ENCODE results near the gene ARID5A. TPM values are rescaled to one million over a fixed set of nuclear protein-coding genes. Genes with fewer than 3 reads are reported as not detected.

ARID5A gene
- polyA plus RNA-seq, 3 donors = 27.8 to 38.8 (median 37.7) TPM

DNA sequence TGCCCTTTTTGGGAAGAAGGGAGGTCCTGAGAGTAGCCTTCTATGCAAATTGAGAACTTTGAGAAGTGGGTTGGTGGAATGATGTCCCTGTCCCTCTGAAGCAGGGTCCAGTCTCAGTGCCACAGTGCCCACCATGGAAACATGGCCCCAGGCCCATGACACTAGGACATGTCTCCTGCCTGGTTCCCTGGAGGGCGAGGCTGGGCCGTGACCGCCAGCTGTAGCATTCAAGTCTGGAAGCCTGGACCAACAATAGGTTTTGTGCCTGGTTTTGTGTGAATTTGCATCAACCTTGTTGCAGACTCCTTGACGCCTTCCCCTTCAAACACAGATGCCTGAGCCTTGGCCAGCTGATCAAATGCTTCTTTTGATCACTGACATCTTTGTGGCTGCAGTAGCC is 27.5 kb downstream of the ARID5A start:
- H3K27ac ChIP-seq (ENCODE audit: low read depth in 1 of 2, low read length in 2 of 2) = no peak overlapping the region
- H3K36me3 ChIP-seq (replicated peaks in 1 of 2; ENCODE audit: control insufficient read depth in 1 of 2, insufficient read depth in 2 of 2, low read length in 2 of 2) = no peaks in the 10 kb centered on the region
- Mint-ChIP-seq H3K27me3 (ENCODE audit: low read depth in 3 of 3) (peaks cover 0 to 2% (median 1%) of the 10 kb centered on the region in 3 donors), H3K4me1 (no peaks in the 10 kb centered on the region), H3K4me3 (no peak overlapping the region), H3K36me3 (no peaks in the 10 kb centered on the region), H3K27ac (no peak overlapping the region), H3K9me3 (peaks cover 0 to 2% (median 0%) of the 10 kb centered on the region in 7 donors)
- DNase-seq = no peak
- TF ChIP-seq, protein P1, sequence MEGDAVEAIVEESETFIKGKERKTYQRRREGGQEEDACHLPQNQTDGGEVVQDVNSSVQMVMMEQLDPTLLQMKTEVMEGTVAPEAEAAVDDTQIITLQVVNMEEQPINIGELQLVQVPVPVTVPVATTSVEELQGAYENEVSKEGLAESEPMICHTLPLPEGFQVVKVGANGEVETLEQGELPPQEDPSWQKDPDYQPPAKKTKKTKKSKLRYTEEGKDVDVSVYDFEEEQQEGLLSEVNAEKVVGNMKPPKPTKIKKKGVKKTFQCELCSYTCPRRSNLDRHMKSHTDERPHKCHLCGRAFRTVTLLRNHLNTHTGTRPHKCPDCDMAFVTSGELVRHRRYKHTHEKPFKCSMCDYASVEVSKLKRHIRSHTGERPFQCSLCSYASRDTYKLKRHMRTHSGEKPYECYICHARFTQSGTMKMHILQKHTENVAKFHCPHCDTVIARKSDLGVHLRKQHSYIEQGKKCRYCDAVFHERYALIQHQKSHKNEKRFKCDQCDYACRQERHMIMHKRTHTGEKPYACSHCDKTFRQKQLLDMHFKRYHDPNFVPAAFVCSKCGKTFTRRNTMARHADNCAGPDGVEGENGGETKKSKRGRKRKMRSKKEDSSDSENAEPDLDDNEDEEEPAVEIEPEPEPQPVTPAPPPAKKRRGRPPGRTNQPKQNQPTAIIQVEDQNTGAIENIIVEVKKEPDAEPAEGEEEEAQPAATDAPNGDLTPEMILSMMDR (IDR thresholded peaks at IDR 0.05) = no peak
- H4K20me1 ChIP-seq (ENCODE audit: insufficient read depth, low read length) = no peaks in the 10 kb centered on the region
- intact Hi-C loops (cut with micrococcal nuclease) = no loop called here
- H3K9ac ChIP-seq (ENCODE audit: insufficient read depth, low read length, poor library complexity, severe bottlenecking) = no peak overlapping the region
- no peak overlapping the region for H3K4me2 ChIP-seq (replicated peaks; ENCODE audit: extremely low read depth, low read length, poor library complexity, severe bottlenecking)
- no peaks in the 10 kb centered on the region for H3K79me2 ChIP-seq (ENCODE audit: insufficient read depth, low read length)
- no peaks in the 10 kb centered on the region for H3K4me1 ChIP-seq (ENCODE audit: control insufficient read depth in 1 of 2, insufficient read depth in 2 of 2, low read length in 2 of 2)
- no peaks in the 10 kb centered on the region for H3K9me3 ChIP-seq (replicated peaks in 1 of 2; ENCODE audit: control insufficient read depth in 1 of 2, insufficient read depth in 1 of 2, low read length in 2 of 2)
- no CpG with 5 or more reads among the region's 4 CpGs for WGBS (ENCODE audit: insufficient coverage)
- no peak overlapping the region for H2AFZ ChIP-seq (ENCODE audit: insufficient read depth, low read depth, low read length, poor library complexity, severe bottlenecking)
- no peak overlapping the region for H3K4me3 ChIP-seq (replicated peaks in 1 of 3; ENCODE audit: low read depth in 2 of 3, low read length in 3 of 3)
- no peaks in the 10 kb centered on the region for H3K27me3 ChIP-seq (ENCODE audit: control insufficient read depth in 2 of 2, insufficient read depth in 2 of 2, low read length in 2 of 2)

DNA sequence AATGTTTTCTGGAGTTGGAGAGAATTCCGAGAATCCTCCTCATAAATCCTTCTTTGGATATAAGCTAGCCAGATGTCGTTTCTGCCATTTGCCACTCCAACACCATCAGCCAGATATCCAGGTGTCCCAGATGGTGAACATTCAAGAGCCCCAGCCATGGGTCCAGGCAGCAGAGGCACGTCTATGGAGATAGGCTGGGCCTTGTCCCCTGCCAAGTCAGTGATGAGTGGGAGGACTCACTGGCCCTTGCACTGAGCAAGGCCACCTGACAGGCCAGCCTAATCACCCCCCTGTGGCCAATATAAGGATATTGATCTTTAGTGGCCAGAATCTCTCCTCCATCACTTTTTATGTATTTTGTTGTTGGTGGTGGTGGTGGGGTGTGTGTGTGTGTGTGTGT is 28.0 kb downstream of the ARID5A start:
- Mint-ChIP-seq H3K4me1 (no peaks in the 10 kb centered on the region), H3K9me3 (no peaks in the 10 kb centered on the region), H3K36me3 (no peaks in the 10 kb centered on the region), H3K27ac (no peak overlapping the region), H3K27me3 (ENCODE audit: low read depth in 3 of 3) (peaks cover 0 to 2% (median 1%) of the 10 kb centered on the region in 3 donors), H3K4me3 (no peak overlapping the region)
- Histone ChIP-seq H3K4me1 (ENCODE audit: control insufficient read depth in 1 of 2, insufficient read depth in 2 of 2, low read length in 2 of 2) (no peaks in the 10 kb centered on the region), H3K79me2 (ENCODE audit: insufficient read depth, low read length) (no peaks in the 10 kb centered on the region), H3K4me3 (replicated peaks in 1 of 3; ENCODE audit: low read depth in 2 of 3, low read length in 3 of 3) (no peak overlapping the region), H3K4me2 (replicated peaks; ENCODE audit: extremely low read depth, low read length, poor library complexity, severe bottlenecking) (no peak overlapping the region), H2AFZ (ENCODE audit: insufficient read depth, low read depth, low read length, poor library complexity, severe bottlenecking) (no peak overlapping the region), H4K20me1 (ENCODE audit: insufficient read depth, low read length) (no peaks in the 10 kb centered on the region), H3K27me3 (ENCODE audit: control insufficient read depth in 2 of 2, insufficient read depth in 2 of 2, low read length in 2 of 2) (no peaks in the 10 kb centered on the region), H3K27ac (ENCODE audit: low read depth in 1 of 2, low read length in 2 of 2) (no peak overlapping the region), H3K9me3 (replicated peaks in 1 of 2; ENCODE audit: control insufficient read depth in 1 of 2, insufficient read depth in 1 of 2, low read length in 2 of 2) (no peaks in the 10 kb centered on the region), H3K36me3 (replicated peaks in 1 of 2; ENCODE audit: control insufficient read depth in 1 of 2, insufficient read depth in 2 of 2, low read length in 2 of 2) (no peaks in the 10 kb centered on the region), H3K9ac (ENCODE audit: insufficient read depth, low read length, poor library complexity, severe bottlenecking) (no peak overlapping the region)
- intact Hi-C loops (cut with micrococcal nuclease) = no loop called here
- no CpG with 5 or more reads among the region's 3 CpGs for WGBS (ENCODE audit: insufficient coverage)
- DNase-seq = no peak
- TF ChIP-seq, protein P1 (IDR thresholded peaks at IDR 0.05) = no peak
